ENCODE data around the gene CTSD.

- TF ChIP-seq CTCF (IDR thresholded peaks at IDR 0.05), result no peak
- no peak for TF ChIP-seq POLR2A (IDR thresholded peaks at IDR 0.05)
These were observed 35.9 kb downstream of the CTSD start for GRCh38 chr11:1727861-1728260.

All from tibial nerve (tissue), 3 donors.